ENCODE measurements around the gene WSCD2.

Gene WSCD2

GRCh38 chr12:108175310-108175709 is 46.2 kb downstream of the WSCD2 start:
- TF ChIP-seq CTCF (IDR thresholded peaks at IDR 0.05; ENCODE audit: insufficient read depth, low read depth, low read length, missing control alignments): no peak
- no peak for DNase-seq (ENCODE audit: low read depth)
- no peak overlapping the region for H3K4me3 ChIP-seq (ENCODE audit: low read depth, low read length)

- no peak for DNase-seq (ENCODE audit: low read depth)
- no peak for TF ChIP-seq CTCF (IDR thresholded peaks at IDR 0.05; ENCODE audit: insufficient read depth, low read depth, low read length, missing control alignments)
- H3K4me3 ChIP-seq (ENCODE audit: low read depth, low read length): no peak overlapping the region
These were observed 47.2 kb downstream of the WSCD2 start for GRCh38 chr12:108176292-108176691.

DNA sequence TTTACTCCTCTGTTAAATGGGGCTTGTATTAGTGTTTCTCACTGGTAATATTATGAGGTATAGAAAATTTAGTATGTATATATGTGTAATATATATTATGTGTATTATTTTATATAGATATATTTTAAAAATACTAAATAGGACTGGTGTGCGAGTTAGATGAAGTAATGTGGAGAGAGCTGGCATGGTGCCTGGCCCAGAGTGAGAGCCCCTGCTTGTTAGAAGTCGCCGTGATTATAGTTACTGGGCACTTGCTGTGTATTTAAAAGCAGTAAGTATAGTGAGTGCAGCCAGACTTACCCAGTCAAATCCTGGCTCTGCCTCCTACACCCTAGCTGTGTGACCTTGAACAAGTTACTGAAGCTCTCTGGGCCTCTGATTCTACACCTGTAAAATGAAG is 48.0 kb downstream of the WSCD2 start:
- H3K4me3 ChIP-seq (ENCODE audit: low read depth, low read length): no peak overlapping the region
- no peak for DNase-seq (ENCODE audit: low read depth)
- no peak for TF ChIP-seq CTCF (IDR thresholded peaks at IDR 0.05; ENCODE audit: insufficient read depth, low read depth, low read length, missing control alignments)

GRCh38 chr12:108179305-108179704 is 50.2 kb downstream of the WSCD2 start:
- no peak for TF ChIP-seq CTCF (IDR thresholded peaks at IDR 0.05; ENCODE audit: insufficient read depth, low read depth, low read length, missing control alignments)
- no peak for DNase-seq (ENCODE audit: low read depth)
- no peak overlapping the region for H3K4me3 ChIP-seq (ENCODE audit: low read depth, low read length)

DNA sequence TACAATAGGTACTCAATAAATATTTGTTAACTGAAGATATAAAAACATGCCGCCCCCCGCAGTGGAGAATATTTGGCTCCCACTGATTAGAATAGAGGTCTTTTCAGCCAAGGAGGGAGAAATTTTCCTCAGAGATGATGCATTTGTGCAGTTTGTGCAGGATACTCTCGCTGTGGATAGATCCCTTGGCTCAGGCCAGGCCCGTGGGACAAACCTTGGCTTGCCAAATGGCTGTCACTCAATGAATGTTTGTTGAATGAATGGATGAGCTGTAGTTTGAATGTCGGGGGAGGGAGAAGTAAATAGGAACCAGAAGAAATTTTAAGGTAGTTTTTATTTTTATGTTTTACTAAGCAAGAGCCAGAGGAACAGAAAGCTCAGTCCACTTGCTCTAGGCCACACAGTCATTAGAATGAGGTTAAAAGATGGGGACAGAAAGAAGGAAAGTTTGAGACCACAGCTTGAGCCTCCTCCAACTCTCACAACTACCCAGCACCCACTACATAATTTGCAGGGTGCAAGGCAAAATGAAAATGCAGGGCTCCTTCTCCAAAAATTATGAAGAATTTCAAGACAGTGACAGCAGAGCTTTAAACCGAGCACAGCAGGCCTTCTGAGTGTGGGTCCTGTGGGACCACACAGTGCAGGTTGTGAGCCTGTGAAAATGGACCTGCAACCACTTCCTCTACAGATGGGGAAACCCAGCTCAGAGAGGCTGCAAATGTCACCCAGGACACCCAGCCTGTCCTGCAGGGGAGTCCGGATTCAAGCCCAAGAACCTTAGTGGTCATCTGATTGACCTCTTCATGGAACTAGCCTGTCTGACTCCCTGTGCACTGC is 51.4 kb downstream of the WSCD2 start:
- TF ChIP-seq CTCF (IDR thresholded peaks at IDR 0.05; ENCODE audit: insufficient read depth, low read depth, low read length, missing control alignments): no peak
- peak; percentile 47 for DNase-seq (ENCODE audit: low read depth)

DNA sequence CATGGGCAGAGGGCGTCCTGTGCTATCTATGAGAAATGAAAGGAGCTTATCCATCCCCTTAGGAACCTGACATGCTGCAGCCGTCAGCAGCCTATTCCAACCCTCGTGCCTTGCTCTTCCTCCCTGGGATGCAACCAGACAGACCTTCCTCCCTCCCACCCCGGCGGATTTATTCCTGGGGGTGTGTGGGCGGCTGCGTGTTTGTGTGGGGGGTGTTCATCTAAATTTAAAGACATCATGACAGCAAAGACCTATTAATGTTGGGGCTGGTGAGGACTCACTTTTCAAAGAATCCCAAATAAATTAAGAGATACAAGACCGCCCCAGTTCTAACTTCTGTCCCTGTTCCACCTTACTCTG is 52.0 kb downstream of the WSCD2 start:
- no peak for DNase-seq (ENCODE audit: low read depth)

More for the DNA sequence above, 51.4 kb downstream of the WSCD2 start:
- no peak overlapping the region for H3K4me3 ChIP-seq (ENCODE audit: low read depth, low read length)

More for the DNA sequence above, 52.0 kb downstream of the WSCD2 start:
- no peak for TF ChIP-seq CTCF (IDR thresholded peaks at IDR 0.05; ENCODE audit: insufficient read depth, low read depth, low read length, missing control alignments)
- no peak overlapping the region for H3K4me3 ChIP-seq (ENCODE audit: low read depth, low read length)

All from GM12865 (cell line).